PFSK-1 (cell line): ENCODE results near the gene MPEG1.

Source experiments
- FOXP2 ChIP-seq: optimal IDR thresholded peaks from 2 replicates; pipeline ENCODE3; 2011; ENCODE audit warnings: borderline replicate concordance, control low read depth, inconsistent platforms; ENCODE audit not compliant: insufficient read depth; ENCODE audit errors: extremely low read length, extremely low read depth
- POLR2AphosphoS5 ChIP-seq: IDR thresholded peaks from 2 replicates; pipeline ENCODE4 v1.6.1; 2012; ENCODE audit warnings: low read depth, mild to moderate bottlenecking, control low read depth, low read length, moderate library complexity
- TAF1 ChIP-seq: IDR thresholded peaks from 2 replicates; pipeline ENCODE4 v1.6.1; 2012; ENCODE audit warnings: low read length, control low read depth, borderline replicate concordance; ENCODE audit not compliant: insufficient read depth

DNA sequence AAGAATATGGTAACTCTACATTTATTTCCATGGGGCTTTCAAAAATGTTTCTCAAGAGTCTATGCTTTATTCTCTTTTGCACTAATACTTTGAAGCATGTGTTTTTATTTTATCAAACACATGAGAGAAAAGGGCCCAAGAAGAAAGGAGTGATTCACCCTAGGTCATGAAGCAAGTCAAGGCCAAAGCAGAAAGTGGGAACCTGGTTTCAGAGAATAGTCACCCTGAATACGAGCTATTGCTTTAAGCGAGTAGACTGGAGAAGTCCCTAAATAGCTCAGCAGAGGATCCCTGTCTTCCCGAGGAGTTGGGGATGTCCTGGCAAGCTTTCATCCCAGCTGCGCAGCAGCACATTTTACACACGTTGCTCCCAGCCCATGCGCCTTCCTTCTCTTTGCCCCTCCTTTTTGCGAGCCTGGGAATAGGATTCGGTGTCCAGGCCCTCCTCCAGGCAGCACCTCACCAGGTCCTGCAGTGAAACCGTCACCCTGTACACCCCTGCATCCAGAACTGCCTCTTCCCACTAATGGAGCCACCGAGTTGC is 19.1 kb downstream of the MPEG1 start:
- TF ChIP-seq POLR2AphosphoS5 (no peak), TAF1 (no peak), FOXP2 (no peak)
